Gastrocnemius medialis (tissue), 4 donors: ENCODE measurements around the gene HIP1. TPM values are rescaled to one million over a fixed set of nuclear protein-coding genes. Genes with fewer than 3 reads are reported as not detected.

Experiments
- ATAC-seq, 2 donors: fragments of 150-250 bp; one replicate each; pipeline ENCODE4 v1.9.1; 2016
- DNase-seq, 2 donors: peaks; one replicate each; pipeline ENCODE4 v3.0.0-alpha.2; 2019
- H3K27ac ChIP-seq, 4 donors: fragments of 200-600 bp; sonication (generic); 1 replicate in 1 of 4; 2 replicates in 3 of 4; pipeline ENCODE4 v1.5.1; 2016 to 2018; ENCODE audit warnings: mild to moderate bottlenecking in 2 of 4, moderate library complexity in 1 of 4
- H3K27me3 ChIP-seq, 3 donors: fragments of 200-600 bp; sonication (generic) in 2 of 3; 1 replicate in 1 of 3; 2 replicates in 2 of 3; pipeline versions ENCODE4 v1.5.1 to v1.6.0; 2016 to 2019; ENCODE audit warnings: mild to moderate bottlenecking in 1 of 3, moderate library complexity in 1 of 3
- H3K36me3 ChIP-seq, 2 donors: fragments of 200-600 bp; sonication (generic) in 1 of 2; one replicate each; pipeline ENCODE4 v1.5.1; 2017 to 2018
- H3K4me1 ChIP-seq, 2 donors: fragments of 200-600 bp; sonication (generic) in 1 of 2; one replicate each; pipeline ENCODE4 v1.5.1; 2016 to 2017; ENCODE audit warnings: mild to moderate bottlenecking in 2 of 2
- H3K4me3 ChIP-seq, 4 donors: fragments of 200-600 bp; sonication (generic) in 3 of 4; 1 replicate in 1 of 4; 2 replicates in 3 of 4; pipeline ENCODE4 v1.5.1; 2016 to 2019; ENCODE audit warnings: mild to moderate bottlenecking in 2 of 4
- H3K9me3 ChIP-seq, 3 donors: fragments of 200-600 bp; sonication (generic) in 2 of 3; 1 replicate in 1 of 3; 2 replicates in 2 of 3; pipeline ENCODE4 v1.5.1; 2016 to 2019
- POLR2A ChIP-seq, 2 donors: fragments of 450-650 bp; IDR thresholded peaks; one replicate each; pipeline ENCODE4 v1.6.1; 2017; ENCODE audit warnings: antibody characterized with exemption in 2 of 2, mild to moderate bottlenecking in 2 of 2, moderate library complexity in 2 of 2
- in situ Hi-C, 4 donors: fragments of 200-750 bp; cut with MboI; loops; one replicate each; pipeline versions ENCODE4 v1.15.0 to v1.8.0; 2017; ENCODE audit warnings: low sequenced_read_pairs in 4 of 4
- intact Hi-C: fragments of 100-400 bp; cut with DNase I; formaldehyde crosslinking; loops from one replicate; pipeline ENCODE4 v1.15.1; 2023; ENCODE audit warnings: low total_unique reads
- total RNA-seq, 4 donors: library from RNA; depleted of rRNA; stranded (reverse); fragments of >200 nt; gene quantifications; one replicate each; pipeline versions ENCODE4 v1.1.0 to v1.2.3, GENCODE V29; 2016
- TF ChIP-seq, protein P1 (sequence below), 5 experiments: fragments of 450-650 bp in 3 of 5; fragments of 200-600 bp in 2 of 5; sonication (generic) in 2 of 5; IDR thresholded peaks in 4 of 5; conservative IDR thresholded peaks in 1 of 5; 1 replicate in 4 of 5; 2 replicates in 1 of 5; pipeline ENCODE4 v1.5.1; 2016 to 2019; ENCODE audit warnings: antibody characterized with exemption in 5 of 5, mild to moderate bottlenecking in 3 of 5, moderate library complexity in 3 of 5

Gene HIP1
- total RNA-seq, 4 donors from 2014 or later = 5.8 to 11.1 (median 7.9) TPM

DNA sequence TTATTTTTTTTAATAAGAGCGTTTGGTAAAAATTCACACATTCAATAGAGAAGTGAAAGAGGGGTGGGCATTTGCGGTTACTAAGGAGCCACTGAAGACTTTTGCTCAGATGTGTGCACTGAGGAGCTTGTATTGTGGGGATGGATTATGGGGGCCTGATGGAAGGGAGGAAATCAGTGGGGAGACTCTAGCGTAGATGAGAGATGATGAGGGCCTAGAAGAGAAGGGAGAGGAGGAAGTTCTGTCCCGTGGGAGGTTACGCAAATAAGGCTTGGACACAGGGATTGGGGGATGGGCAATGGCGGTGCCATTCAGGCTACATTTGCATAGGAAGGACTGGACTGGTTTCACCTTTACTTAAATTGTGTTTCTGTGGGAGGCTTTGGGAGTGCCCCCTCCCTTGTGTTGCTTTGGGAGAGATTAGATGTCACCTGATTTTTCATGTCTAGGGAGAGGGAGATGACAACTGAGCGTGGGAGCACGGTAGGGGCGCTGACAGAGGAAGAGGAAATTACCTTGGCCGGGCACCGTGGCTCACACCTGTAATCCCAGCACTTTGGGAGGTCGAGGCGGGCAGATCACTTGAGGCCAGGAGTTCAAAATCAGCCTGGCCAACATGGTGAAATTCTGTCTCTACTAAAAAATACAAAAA is 2.2 kb upstream of the HIP1 start:
- H3K9me3 ChIP-seq = no peaks in the 10 kb centered on the region
- H3K36me3 ChIP-seq = no peaks in the 10 kb centered on the region
- no peak overlapping the region for H3K4me3 ChIP-seq
- TF ChIP-seq POLR2A (IDR thresholded peaks at IDR 0.05) = no peak
- TF ChIP-seq, protein P1, sequence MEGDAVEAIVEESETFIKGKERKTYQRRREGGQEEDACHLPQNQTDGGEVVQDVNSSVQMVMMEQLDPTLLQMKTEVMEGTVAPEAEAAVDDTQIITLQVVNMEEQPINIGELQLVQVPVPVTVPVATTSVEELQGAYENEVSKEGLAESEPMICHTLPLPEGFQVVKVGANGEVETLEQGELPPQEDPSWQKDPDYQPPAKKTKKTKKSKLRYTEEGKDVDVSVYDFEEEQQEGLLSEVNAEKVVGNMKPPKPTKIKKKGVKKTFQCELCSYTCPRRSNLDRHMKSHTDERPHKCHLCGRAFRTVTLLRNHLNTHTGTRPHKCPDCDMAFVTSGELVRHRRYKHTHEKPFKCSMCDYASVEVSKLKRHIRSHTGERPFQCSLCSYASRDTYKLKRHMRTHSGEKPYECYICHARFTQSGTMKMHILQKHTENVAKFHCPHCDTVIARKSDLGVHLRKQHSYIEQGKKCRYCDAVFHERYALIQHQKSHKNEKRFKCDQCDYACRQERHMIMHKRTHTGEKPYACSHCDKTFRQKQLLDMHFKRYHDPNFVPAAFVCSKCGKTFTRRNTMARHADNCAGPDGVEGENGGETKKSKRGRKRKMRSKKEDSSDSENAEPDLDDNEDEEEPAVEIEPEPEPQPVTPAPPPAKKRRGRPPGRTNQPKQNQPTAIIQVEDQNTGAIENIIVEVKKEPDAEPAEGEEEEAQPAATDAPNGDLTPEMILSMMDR (IDR thresholded peaks at IDR 0.05 in 4 of 5, conservative IDR thresholded peaks at IDR 0.05 in 1 of 5) = no peak
- peak overlapping the region in 2 of 4 donors; percentile 25 to 35 for H3K27ac ChIP-seq
- DNase-seq (peak; percentile 28 to 32), ATAC-seq (no peak)
- in situ Hi-C loops (loop anchor here (25.0 kb wide), 3 partner anchors 104 to 296 kb away; partner anchors contain the start of genes MDH2 (in 3 of the 4) and STYXL1 (in 3 of the 4)), intact Hi-C loops (no loop called here)
- H3K4me1 ChIP-seq = peaks cover 4 to 5% of the 10 kb centered on the region in 2 donors
- H3K27me3 ChIP-seq = no peaks in the 10 kb centered on the region

DNA sequence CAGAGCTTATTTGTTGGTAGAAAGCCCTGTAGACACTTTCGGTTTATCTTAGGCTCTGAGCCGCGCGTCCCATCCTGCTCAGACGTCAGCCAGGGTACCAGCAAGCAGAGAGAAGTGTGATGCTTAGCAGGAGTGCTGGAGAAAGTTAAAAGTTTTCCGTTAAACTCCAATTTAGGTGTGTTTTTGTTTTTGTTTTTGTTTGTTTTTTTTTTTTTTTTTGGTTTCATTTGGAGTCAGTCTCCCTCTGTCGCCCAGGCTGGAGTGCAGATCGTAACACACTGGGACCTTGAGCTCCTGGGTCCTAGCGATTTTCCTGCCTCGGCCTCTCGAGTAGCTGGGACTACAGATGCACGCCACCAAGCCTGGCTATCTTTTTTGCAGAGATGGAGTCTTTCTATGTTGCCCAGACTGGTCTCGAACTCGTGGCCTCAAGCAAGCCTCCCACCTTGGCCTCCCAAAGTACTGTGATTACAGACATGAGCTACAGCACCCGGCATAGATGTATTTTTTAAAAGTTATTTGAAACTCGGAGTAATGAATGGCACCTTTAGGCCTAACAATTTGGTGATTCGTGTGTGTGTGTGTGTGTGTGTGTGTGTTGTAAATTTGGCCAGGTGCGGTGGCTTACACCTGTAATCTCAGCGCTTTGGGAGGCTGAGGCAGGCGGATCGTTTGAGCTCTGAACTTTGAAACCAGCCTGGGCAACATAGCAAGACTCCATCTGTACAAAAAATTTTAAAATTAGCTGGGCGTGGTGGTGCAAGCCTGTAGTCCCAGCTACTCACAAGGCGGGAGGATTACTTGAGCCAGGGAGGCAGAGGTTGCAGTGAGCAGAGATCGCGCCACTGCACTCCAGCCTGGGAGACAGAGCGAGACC is 1.3 kb upstream of the HIP1 start:
- ATAC-seq (peak in 1 of 2 donors; percentile 38), DNase-seq (no peak)
- H3K36me3 ChIP-seq = no peaks in the 10 kb centered on the region
- peaks cover 4 to 5% of the 10 kb centered on the region in 2 donors for H3K4me1 ChIP-seq
- intact Hi-C loops = no loop called here
- H3K27ac ChIP-seq = peak overlapping the region; percentile 77 to 85 (median 82)
- peak overlapping the region; percentile 67 to 97 (median 80) for H3K4me3 ChIP-seq
- no peaks in the 10 kb centered on the region for H3K9me3 ChIP-seq
- in situ Hi-C loops = loop anchor here (25.0 kb wide), 3 partner anchors 103 to 297 kb away; partner anchors contain the start of genes MDH2 (in 3 of the 4) and STYXL1 (in 3 of the 4)
- TF ChIP-seq, protein P1 (IDR thresholded peaks at IDR 0.05 in 4 of 5, conservative IDR thresholded peaks at IDR 0.05 in 1 of 5) = no peak
- TF ChIP-seq POLR2A (IDR thresholded peaks at IDR 0.05) = no peak
- no peaks in the 10 kb centered on the region for H3K27me3 ChIP-seq

DNA sequence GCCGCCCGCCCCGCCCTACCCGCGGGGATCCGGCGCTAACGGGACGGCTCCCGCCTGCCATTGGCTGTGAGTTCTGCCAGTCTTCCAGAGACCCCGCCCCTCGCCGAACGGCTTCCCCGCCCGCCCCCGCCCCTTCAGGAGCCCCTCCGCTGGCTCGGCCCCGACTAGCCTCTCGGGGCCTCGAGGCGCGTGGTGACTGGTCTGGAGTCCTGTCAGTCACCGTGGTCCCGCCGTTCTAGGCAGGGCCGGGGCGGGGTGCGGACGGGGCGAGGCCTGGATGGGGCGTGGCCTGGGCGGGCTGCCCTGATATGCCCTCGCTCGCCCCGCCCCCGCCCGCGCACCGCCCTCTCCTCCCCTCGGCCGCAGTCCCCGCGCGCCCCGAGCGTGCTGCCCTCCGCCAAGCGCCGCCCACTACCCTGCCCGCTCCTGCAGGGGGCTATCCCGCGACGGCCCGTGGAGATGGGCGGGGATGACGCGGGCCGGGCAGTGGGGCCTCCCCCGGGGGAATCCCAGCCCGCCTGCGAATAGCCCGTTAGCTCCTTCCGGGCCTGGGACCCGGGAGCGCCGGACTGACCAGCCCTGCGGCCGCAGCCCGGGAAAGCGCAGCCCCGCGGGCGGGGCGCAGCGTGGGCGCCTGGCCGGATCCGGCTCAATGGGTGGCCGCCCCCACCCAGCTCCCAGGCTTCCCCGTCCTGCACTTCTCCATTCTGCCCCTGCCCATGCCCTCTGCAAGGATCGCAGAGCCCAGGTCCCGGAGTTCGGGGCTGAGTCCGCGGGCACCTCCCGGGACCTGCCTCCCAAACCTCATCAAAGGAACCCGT is 444 bp upstream of the HIP1 start:
- H3K9me3 ChIP-seq = no peaks in the 10 kb centered on the region
- peaks cover 4 to 5% of the 10 kb centered on the region in 2 donors for H3K4me1 ChIP-seq
- ATAC-seq = peak; percentile 88 to 91
- no peaks in the 10 kb centered on the region for H3K27me3 ChIP-seq
- TF ChIP-seq POLR2A (IDR thresholded peaks at IDR 0.05) = peak; percentile 27 to 36
- TF ChIP-seq, protein P1 (IDR thresholded peaks at IDR 0.05 in 4 of 5, conservative IDR thresholded peaks at IDR 0.05 in 1 of 5) = peak; percentile 15 to 41 (median 32)
- peak overlapping the region; percentile 87 to 97 (median 96) for H3K4me3 ChIP-seq
- H3K36me3 ChIP-seq = no peaks in the 10 kb centered on the region
- intact Hi-C loops = no loop called here
- peak; percentile 99 for DNase-seq
- in situ Hi-C loops = loop anchor here (25.0 kb wide), 3 partner anchors 102 to 298 kb away; partner anchors contain the start of genes MDH2 (in 3 of the 4) and STYXL1 (in 3 of the 4)
- H3K27ac ChIP-seq = peak overlapping the region; percentile 81 to 87 (median 84)
